Activated naive CD8-positive, alpha-beta T cell treated with anti-CD3 and anti-CD28 coated beads, Interleukin-2, amount 50 U/mL, for 24 hours (primary cell): ENCODE measurements around the gene DGCR6.
A peak's percentile ranks its signal among the peaks of the same experiment; 100 is the strongest.
"Not testable (repeated sequence)": the region's sequence is repeated elsewhere in the genome, so short reads cannot be mapped to it uniquely, and the experiment has no call there.

Source experiments
- ATAC-seq: fragments of 150-1000 bp; cut with Tn5 transposase; one replicate; pipeline ENCODE4 v1.10.0; 2021
- DNase-seq: peaks from one replicate; pipeline ENCODE4 v3.0.0; 2021
- H3K27ac Mint-ChIP-seq: one replicate; pipeline ENCODE4 v1.8.0; 2021; ENCODE audit warnings: mild to moderate bottlenecking, mixed read lengths
- H3K27me3 Mint-ChIP-seq: one replicate; pipeline ENCODE4 v1.8.0; 2021; ENCODE audit warnings: mixed read lengths
- H3K36me3 Mint-ChIP-seq: one replicate; pipeline ENCODE4 v1.8.0; 2021; ENCODE audit warnings: low read depth, mixed read lengths
- H3K4me1 Mint-ChIP-seq: one replicate; pipeline ENCODE4 v1.8.0; 2021; ENCODE audit warnings: mixed read lengths
- H3K4me3 Mint-ChIP-seq: one replicate; pipeline ENCODE4 v1.8.0; 2021; ENCODE audit warnings: mild to moderate bottlenecking, moderate library complexity, mixed read lengths
- H3K9me3 Mint-ChIP-seq: one replicate; pipeline ENCODE4 v1.8.0; 2021; ENCODE audit warnings: mixed read lengths

Gene DGCR6

DNA sequence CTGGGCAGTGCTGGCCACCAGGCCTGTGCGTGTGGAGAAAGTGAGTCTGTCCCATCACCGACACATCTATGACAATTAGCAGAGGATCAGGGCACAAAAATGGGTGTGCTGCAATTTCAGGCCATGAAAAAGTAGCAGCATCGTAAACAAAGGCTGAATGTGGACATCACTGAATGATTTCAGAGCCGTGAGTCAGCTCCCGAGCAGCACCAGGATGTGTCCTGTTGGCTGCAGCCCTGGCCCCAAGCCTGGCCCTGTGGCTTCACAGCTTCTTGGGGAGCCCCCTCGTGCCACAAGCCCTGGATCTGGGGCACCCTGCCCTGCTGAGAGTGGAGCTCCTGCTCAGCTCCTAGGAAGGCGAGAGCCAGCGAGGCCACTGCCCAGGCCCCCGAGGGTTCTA lies 9.4 kb downstream of the DGCR6 start:
- ATAC-seq, H3K36me3 Mint-ChIP-seq, H3K9me3 Mint-ChIP-seq, H3K27me3 Mint-ChIP-seq, DNase-seq, H3K4me1 Mint-ChIP-seq, H3K27ac Mint-ChIP-seq, H3K4me3 Mint-ChIP-seq: not testable (repeated sequence)

DNA sequence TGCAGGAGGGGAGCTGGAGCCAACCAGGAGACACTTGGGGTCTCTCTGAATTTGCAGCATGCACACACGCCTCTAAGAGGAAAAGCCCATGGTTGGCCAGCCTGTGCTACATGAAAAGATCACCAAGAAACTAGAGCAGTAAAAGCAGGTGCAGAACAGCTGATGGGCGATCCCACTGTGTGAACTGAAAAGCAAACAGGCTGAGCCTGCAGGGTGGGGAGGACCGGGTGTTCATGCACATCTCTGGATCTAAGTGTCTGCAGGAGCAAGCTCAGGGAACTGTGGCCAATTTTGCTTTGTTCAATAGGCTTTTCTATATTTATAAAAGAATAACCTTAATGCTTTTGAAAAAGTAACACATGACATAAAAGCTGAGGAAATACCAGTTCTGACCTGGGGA lies 11.7 kb downstream of the DGCR6 start:
- H3K27ac Mint-ChIP-seq, H3K36me3 Mint-ChIP-seq, ATAC-seq, H3K4me3 Mint-ChIP-seq, H3K27me3 Mint-ChIP-seq, H3K9me3 Mint-ChIP-seq, DNase-seq, H3K4me1 Mint-ChIP-seq: not testable (repeated sequence)

DNA sequence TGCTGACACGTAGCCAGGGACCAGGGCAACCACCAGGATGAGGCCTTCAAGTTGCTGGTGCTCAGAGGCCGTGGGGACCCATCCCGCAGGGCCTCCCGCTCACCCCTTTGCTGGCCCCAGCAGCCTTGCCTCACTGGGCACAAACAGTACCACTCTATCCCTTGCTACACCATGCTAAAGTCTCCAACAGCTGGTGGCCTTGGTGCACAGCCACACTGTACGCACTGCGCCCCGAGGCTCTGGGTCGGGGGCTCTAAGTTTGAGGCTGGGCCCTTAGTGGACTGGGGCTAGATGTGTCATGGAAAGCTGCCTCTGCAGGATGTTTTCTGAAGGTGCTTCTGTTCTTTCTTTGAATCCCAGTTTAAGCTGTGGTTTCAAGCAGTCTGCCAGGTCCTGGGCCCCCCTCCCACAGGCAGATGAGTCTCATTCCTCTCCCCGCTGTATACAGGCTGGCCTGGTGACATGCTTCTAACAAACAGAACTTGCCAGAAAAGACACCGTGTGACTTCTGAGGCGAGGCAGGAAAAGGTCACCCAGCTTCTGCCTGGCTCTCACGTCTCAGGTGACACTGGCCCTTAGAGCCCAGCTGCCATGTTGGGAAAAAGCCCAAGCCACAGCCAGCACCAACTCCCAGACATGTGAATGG lies 14.3 kb downstream of the DGCR6 start:
- H3K4me1 Mint-ChIP-seq, H3K27ac Mint-ChIP-seq: not testable (repeated sequence)

GRCh38 chr22:18925368-18926064 lies 19.4 kb downstream of the DGCR6 start:
- Mint-ChIP-seq H3K9me3 (no peaks in the 10 kb centered on the region), H3K4me1 (no peaks in the 10 kb centered on the region), H3K27me3 (no peaks in the 10 kb centered on the region), H3K4me3 (no peak overlapping the region), H3K27ac (no peak overlapping the region), H3K36me3 (no peaks in the 10 kb centered on the region)
- DNase-seq (no peak), ATAC-seq (no peak)

More for the DNA sequence above, 14.3 kb downstream of the DGCR6 start:
- H3K9me3 Mint-ChIP-seq, H3K27me3 Mint-ChIP-seq, H3K36me3 Mint-ChIP-seq, DNase-seq, ATAC-seq, H3K4me3 Mint-ChIP-seq: not testable (repeated sequence)

DNA sequence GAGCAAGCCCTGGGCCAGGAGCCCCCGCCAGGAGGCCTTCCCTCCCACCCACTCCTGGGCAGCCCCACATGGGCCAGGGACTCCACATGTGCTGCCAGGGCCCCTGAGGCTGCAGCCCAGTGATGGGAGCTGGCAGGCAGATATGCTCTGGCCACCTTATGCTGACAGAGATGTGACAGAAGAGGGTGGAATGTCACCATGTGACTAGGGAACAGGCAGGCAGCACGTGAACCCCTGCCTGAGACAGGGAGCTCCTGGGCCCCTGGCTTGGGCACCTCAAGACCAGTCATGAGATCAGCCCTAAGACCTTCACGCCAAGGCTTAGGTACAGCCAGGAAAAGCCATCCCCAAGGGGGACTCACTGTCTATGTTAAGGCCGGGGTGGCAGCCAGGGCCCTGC lies 20.9 kb downstream of the DGCR6 start:
- no peaks in the 10 kb centered on the region for H3K4me1 Mint-ChIP-seq
- no peaks in the 10 kb centered on the region for H3K9me3 Mint-ChIP-seq
- no peaks in the 10 kb centered on the region for H3K36me3 Mint-ChIP-seq
- no peak for DNase-seq
- ATAC-seq, result no peak
- H3K27me3 Mint-ChIP-seq, result no peaks in the 10 kb centered on the region
- no peak overlapping the region for H3K27ac Mint-ChIP-seq
- H3K4me3 Mint-ChIP-seq, result no peak overlapping the region

GRCh38 chr22:18927573-18927972 lies 21.5 kb downstream of the DGCR6 start:
- Mint-ChIP-seq H3K4me3 (no peak overlapping the region), H3K27me3 (no peaks in the 10 kb centered on the region), H3K9me3 (no peaks in the 10 kb centered on the region), H3K27ac (no peak overlapping the region), H3K36me3 (no peaks in the 10 kb centered on the region), H3K4me1 (no peaks in the 10 kb centered on the region)
- DNase-seq, result no peak
- ATAC-seq, result no peak

- Mint-ChIP-seq H3K4me3 (no peak overlapping the region), H3K9me3 (no peaks in the 10 kb centered on the region), H3K36me3 (no peaks in the 10 kb centered on the region), H3K27me3 (no peaks in the 10 kb centered on the region), H3K4me1 (no peaks in the 10 kb centered on the region), H3K27ac (no peak overlapping the region)
- ATAC-seq (no peak), DNase-seq (no peak)
Observed at GRCh38 chr22:18929459-18929858, 23.3 kb downstream of the DGCR6 start.

DNA sequence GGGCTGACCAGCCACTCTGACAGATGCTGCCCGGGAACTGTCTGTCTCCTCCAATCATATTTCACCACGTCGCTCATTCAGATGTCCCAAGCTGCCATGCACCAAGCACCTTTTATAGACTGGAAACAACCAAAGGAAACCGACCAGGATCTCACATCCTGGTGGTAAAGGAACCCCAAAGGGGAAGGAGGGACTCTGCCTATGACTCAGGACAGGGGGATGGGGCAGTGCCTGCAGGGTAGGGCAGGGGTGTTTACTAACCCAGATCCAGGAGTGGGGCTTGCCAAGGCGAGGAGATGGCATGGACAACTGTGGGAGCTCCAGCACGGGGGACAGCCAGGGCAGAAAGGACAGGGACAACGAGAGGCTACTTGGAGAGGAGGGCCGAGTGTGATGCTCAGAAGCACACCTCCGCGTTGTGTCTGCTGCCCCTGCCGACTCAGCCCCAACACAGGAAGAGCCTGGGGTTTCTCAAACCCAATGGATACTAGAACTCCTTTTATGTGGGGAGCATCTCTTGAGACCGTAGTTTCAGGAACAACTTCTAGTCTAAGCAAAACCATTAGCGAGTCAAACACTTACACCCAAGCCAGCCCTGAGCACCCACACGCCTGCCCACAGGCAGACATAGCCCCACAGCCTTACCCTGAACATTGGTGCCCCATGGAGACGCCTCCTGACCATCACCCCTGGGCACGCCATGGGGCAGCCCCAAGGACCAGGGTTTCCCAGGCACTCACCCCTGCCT lies 26.0 kb downstream of the DGCR6 start:
- DNase-seq (no peak), ATAC-seq (no peak)
- Mint-ChIP-seq H3K9me3 (no peaks in the 10 kb centered on the region), H3K27me3 (no peaks in the 10 kb centered on the region), H3K36me3 (no peaks in the 10 kb centered on the region), H3K4me3 (no peak overlapping the region), H3K4me1 (no peaks in the 10 kb centered on the region), H3K27ac (no peak overlapping the region)

GRCh38 chr22:18933914-18934313 lies 27.8 kb downstream of the DGCR6 start:
- ATAC-seq, result peak; percentile 58
- H3K36me3 Mint-ChIP-seq, result no peaks in the 10 kb centered on the region
- H3K27ac Mint-ChIP-seq, result no peak overlapping the region
- DNase-seq, result no peak
- no peaks in the 10 kb centered on the region for H3K4me1 Mint-ChIP-seq
- no peak overlapping the region for H3K4me3 Mint-ChIP-seq
- H3K27me3 Mint-ChIP-seq, result no peaks in the 10 kb centered on the region
- no peaks in the 10 kb centered on the region for H3K9me3 Mint-ChIP-seq

GRCh38 chr22:18934688-18935087 lies 28.6 kb downstream of the DGCR6 start:
- ATAC-seq, H3K27me3 Mint-ChIP-seq, DNase-seq, H3K36me3 Mint-ChIP-seq, H3K9me3 Mint-ChIP-seq, H3K4me1 Mint-ChIP-seq, H3K27ac Mint-ChIP-seq, H3K4me3 Mint-ChIP-seq: not testable (repeated sequence)

DNA sequence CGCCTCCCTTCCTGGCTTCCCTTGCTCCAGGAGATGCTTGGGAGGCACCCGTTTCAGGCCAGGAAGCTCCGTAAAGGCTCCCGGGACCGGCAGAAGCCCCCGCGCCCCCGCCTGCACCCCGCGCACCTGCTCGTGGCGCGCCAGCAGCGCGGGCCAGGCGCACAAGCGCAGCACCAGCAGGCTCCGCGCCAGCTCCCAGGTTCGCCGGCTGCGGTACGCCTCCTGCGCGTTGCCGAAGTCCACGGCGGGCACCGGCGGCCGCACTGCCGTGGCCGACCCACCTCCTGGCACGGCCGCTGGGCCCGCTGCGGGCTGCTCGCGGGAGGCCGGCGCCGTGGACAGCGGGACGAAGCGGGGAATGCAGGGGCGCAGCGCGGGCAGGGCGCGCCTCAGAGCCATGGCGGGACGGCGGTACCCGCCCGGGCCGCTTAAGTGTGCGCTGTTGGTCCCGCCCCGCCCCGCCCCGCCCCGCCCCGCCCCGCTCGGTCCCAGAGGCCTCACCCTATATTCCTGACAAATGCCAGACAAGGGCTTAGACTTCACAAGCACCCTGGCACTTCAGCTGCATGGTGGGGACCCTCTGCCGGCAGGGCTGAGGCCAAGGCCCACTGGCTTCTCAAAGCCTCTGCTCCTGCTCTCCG lies 29.9 kb downstream of the DGCR6 start, which contains the start of gene PRODH:
PRODH (minus strand) TSS at position 405 of the 641 bp plus-strand sequence; CDS start at position 399, 6 bp downstream.
- no peaks in the 10 kb centered on the region for H3K4me1 Mint-ChIP-seq
- no peaks in the 10 kb centered on the region for H3K36me3 Mint-ChIP-seq
- H3K4me3 Mint-ChIP-seq, result no peak within 1 kb of the TSS
- no peak for DNase-seq
- peak; percentile 49 for ATAC-seq
- no peaks in the 10 kb centered on the region for H3K9me3 Mint-ChIP-seq
- H3K27ac Mint-ChIP-seq, result no peak within 1 kb of the TSS
- no peaks in the 10 kb centered on the region for H3K27me3 Mint-ChIP-seq

GRCh38 chr22:18938691-18939090 lies 32.6 kb downstream of the DGCR6 start:
- not testable (repeated sequence) for H3K27ac Mint-ChIP-seq, H3K27me3 Mint-ChIP-seq, H3K9me3 Mint-ChIP-seq, H3K4me1 Mint-ChIP-seq, H3K4me3 Mint-ChIP-seq, ATAC-seq, H3K36me3 Mint-ChIP-seq, DNase-seq

DNA sequence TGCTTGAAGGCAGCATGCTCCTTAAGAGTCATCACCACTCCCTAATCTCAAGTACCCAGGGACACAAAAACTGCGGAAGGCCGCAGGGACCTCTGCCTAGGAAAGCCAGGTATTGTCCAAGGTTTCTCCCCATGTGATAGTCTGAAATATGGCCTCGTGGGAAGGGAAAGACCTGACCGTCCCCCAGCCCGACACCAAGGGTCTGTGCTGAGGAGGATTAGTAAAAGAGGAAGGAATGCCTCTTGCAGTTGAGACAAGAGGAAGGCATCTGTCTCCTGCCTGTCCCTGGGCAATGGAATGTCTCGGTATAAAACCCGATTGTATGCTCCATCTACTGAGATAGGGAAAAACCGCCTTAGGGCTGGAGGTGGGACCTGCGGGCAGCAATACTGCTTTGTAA lies 41.0 kb downstream of the DGCR6 start:
- ATAC-seq, H3K27ac Mint-ChIP-seq, H3K36me3 Mint-ChIP-seq, H3K4me3 Mint-ChIP-seq, DNase-seq, H3K9me3 Mint-ChIP-seq, H3K4me1 Mint-ChIP-seq: not testable (repeated sequence)
- peaks cover 19% of the 10 kb centered on the region for H3K27me3 Mint-ChIP-seq

DNA sequence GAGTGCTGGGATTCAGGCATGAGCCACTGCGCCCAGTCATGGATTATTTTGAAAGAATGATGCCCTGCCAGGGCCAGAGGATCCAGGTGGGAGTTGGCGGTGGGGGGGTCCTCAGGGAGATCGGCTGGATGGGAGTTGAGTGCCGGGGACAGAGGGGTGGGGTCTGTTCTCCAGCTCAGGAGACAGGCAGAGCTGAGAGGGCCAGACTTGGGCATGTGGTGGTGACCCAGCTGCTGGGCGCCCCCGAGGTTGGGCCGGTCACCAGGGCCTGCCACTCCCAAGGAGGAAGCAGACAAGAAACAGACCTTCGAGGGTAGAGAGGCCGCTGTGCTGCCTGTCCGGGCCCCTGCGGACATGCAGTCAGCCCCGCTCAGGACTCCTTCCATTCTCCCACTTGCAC lies 41.8 kb downstream of the DGCR6 start:
- Mint-ChIP-seq H3K4me3 (no peak overlapping the region), H3K9me3 (no peaks in the 10 kb centered on the region), H3K27me3 (peaks cover 19% of the 10 kb centered on the region), H3K27ac (no peak overlapping the region), H3K36me3 (no peaks in the 10 kb centered on the region), H3K4me1 (no peaks in the 10 kb centered on the region)
- DNase-seq (no peak), ATAC-seq (no peak)

DNA sequence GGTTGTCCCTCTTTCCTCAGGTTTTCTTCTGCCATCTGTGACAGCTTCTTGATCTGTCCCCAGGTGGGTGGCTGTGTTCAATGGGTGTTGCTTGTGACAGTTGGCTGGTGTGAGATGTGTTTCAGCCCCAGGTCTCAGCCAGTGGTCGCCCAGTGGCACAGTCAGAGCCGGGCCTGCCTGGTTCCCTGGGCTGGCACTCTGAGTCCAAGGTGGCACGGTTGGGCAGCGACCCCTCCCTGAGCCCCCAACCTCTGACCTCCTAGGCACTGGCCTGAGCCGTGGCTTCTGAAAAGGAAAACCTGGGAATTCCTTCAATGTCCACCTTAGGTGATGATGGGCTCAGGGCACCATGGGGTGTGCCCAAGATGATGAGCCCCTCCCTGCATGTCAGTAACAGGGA lies 44.0 kb downstream of the DGCR6 start:
- Mint-ChIP-seq H3K27ac (no peak overlapping the region), H3K9me3 (no peaks in the 10 kb centered on the region), H3K4me3 (no peak overlapping the region), H3K36me3 (no peaks in the 10 kb centered on the region), H3K4me1 (no peaks in the 10 kb centered on the region), H3K27me3 (peaks cover 22% of the 10 kb centered on the region)
- DNase-seq (no peak), ATAC-seq (no peak)
